Subcutaneous abdominal adipose tissue (tissue), 5 donors: Measurements from ENCODE around the gene RAB27B.

Experiments
- H3K27ac ChIP-seq: one replicate; pipeline ENCODE4 v1.7.0; 2013; ENCODE audit warnings: low read depth, mild to moderate bottlenecking, inconsistent platforms, low read length, moderate library complexity
- H3K27me3 ChIP-seq, 5 donors: one replicate each; pipeline ENCODE4 v1.7.0; 2013; ENCODE audit warnings: low read length in 5 of 5, inconsistent platforms in 1 of 5; ENCODE audit not compliant: control insufficient read depth in 5 of 5, insufficient read depth in 4 of 5
- H3K36me3 ChIP-seq, 5 donors: one replicate each; pipeline ENCODE4 v1.7.0; 2013; ENCODE audit warnings: low read length in 5 of 5; ENCODE audit not compliant: control insufficient read depth in 5 of 5, insufficient read depth in 5 of 5
- H3K4me1 ChIP-seq, 5 donors: one replicate each; pipeline ENCODE4 v1.7.0; 2013; ENCODE audit warnings: low read length in 5 of 5, mild to moderate bottlenecking in 3 of 5, moderate library complexity in 1 of 5; ENCODE audit not compliant: control insufficient read depth in 5 of 5, insufficient read depth in 5 of 5
- H3K4me3 ChIP-seq, 5 donors: one replicate each; pipeline ENCODE4 v1.7.0; 2013; ENCODE audit warnings: low read length in 5 of 5, low read depth in 1 of 5
- H3K9ac ChIP-seq, 5 donors: one replicate each; pipeline ENCODE4 v1.7.0; 2013; ENCODE audit warnings: low read length in 5 of 5, mild to moderate bottlenecking in 4 of 5, moderate library complexity in 3 of 5
- H3K9me3 ChIP-seq, 5 donors: one replicate each; pipeline ENCODE4 v1.7.0; 2013; ENCODE audit warnings: low read length in 5 of 5; ENCODE audit not compliant: control insufficient read depth in 5 of 5
- donor health status: healthy.
- donor health status: healthy.
- donor health status: healthy.
- donor health status: healthy.
- donor health status: healthy.

The RAB27B gene

GRCh38 chr18:54828281-54828881 is at the start of gene RAB27B:
TSS of gene RAB27B (plus strand) at chr18:54828477. CDS start at chr18:54877586, 49,109 bp downstream.
- peak within 1 kb of the TSS; percentile 22 to 70 (median 65) for H3K4me3 ChIP-seq
- no peak within 1 kb of the TSS for H3K27ac ChIP-seq
- no peaks in the 10 kb centered on the region for H3K9me3 ChIP-seq
- H3K4me1 ChIP-seq = peaks cover 0 to 13% (median 11%) of the 10 kb centered on the region in 5 donors
- H3K9ac ChIP-seq = peak within 1 kb of the TSS in 3 of 5 donors; percentile 38 to 49 (median 43)
- peaks cover 0 to 6% (median 0%) of the 10 kb centered on the region in 5 donors for H3K27me3 ChIP-seq
- H3K36me3 ChIP-seq = no peaks in the 10 kb centered on the region

- Histone ChIP-seq H3K4me3 (no peak overlapping the region), H3K27me3 (no peaks in the 10 kb centered on the region), H3K27ac (no peak overlapping the region), H3K4me1 (peaks cover 0 to 2% (median 0%) of the 10 kb centered on the region in 5 donors), H3K9ac (no peak overlapping the region), H3K9me3 (peaks cover 0 to 3% (median 0%) of the 10 kb centered on the region in 5 donors), H3K36me3 (no peaks in the 10 kb centered on the region)
These were observed 47.9 kb upstream of the RAB27B start for GRCh38 chr18:54780285-54780861.

GRCh38 chr18:54780970-54781369 is 47.3 kb upstream of the RAB27B start:
- Histone ChIP-seq H3K27ac (no peak overlapping the region), H3K4me1 (no peaks in the 10 kb centered on the region), H3K9me3 (peaks cover 0 to 3% (median 0%) of the 10 kb centered on the region in 5 donors), H3K9ac (no peak overlapping the region), H3K4me3 (no peak overlapping the region), H3K27me3 (no peaks in the 10 kb centered on the region), H3K36me3 (no peaks in the 10 kb centered on the region)

GRCh38 chr18:54783139-54783538 is 45.1 kb upstream of the RAB27B start:
- no peaks in the 10 kb centered on the region for H3K27me3 ChIP-seq
- no peaks in the 10 kb centered on the region for H3K4me1 ChIP-seq
- no peak overlapping the region for H3K4me3 ChIP-seq
- no peak overlapping the region for H3K27ac ChIP-seq
- no peak overlapping the region for H3K9ac ChIP-seq
- no peaks in the 10 kb centered on the region for H3K36me3 ChIP-seq
- H3K9me3 ChIP-seq = peaks cover 0 to 3% (median 0%) of the 10 kb centered on the region in 5 donors

- no peak overlapping the region for H3K27ac ChIP-seq
- H3K9ac ChIP-seq = no peak overlapping the region
- no peak overlapping the region for H3K4me3 ChIP-seq
- H3K27me3 ChIP-seq = no peaks in the 10 kb centered on the region
- H3K36me3 ChIP-seq = no peaks in the 10 kb centered on the region
- H3K9me3 ChIP-seq = no peaks in the 10 kb centered on the region
- no peaks in the 10 kb centered on the region for H3K4me1 ChIP-seq
These were observed 42.1 kb upstream of the RAB27B start for GRCh38 chr18:54786206-54786605.

GRCh38 chr18:54787121-54787520 is 41.2 kb upstream of the RAB27B start:
- Histone ChIP-seq H3K4me1 (no peaks in the 10 kb centered on the region), H3K27ac (no peak overlapping the region), H3K4me3 (no peak overlapping the region), H3K27me3 (no peaks in the 10 kb centered on the region), H3K9me3 (no peaks in the 10 kb centered on the region), H3K9ac (no peak overlapping the region), H3K36me3 (no peaks in the 10 kb centered on the region)

- no peaks in the 10 kb centered on the region for H3K4me1 ChIP-seq
- H3K27ac ChIP-seq = no peak overlapping the region
- H3K4me3 ChIP-seq = no peak overlapping the region
- no peaks in the 10 kb centered on the region for H3K36me3 ChIP-seq
- no peaks in the 10 kb centered on the region for H3K9me3 ChIP-seq
- H3K9ac ChIP-seq = no peak overlapping the region
- no peaks in the 10 kb centered on the region for H3K27me3 ChIP-seq
These were observed 40.7 kb upstream of the RAB27B start for GRCh38 chr18:54787616-54788015.

- Histone ChIP-seq H3K4me3 (no peak overlapping the region), H3K9ac (no peak overlapping the region), H3K9me3 (no peaks in the 10 kb centered on the region), H3K27me3 (no peaks in the 10 kb centered on the region), H3K27ac (no peak overlapping the region), H3K36me3 (no peaks in the 10 kb centered on the region), H3K4me1 (no peaks in the 10 kb centered on the region)
These were observed 38.2 kb upstream of the RAB27B start for GRCh38 chr18:54790109-54790508.

GRCh38 chr18:54791657-54792056 is 36.6 kb upstream of the RAB27B start:
- H3K36me3 ChIP-seq = no peaks in the 10 kb centered on the region
- no peaks in the 10 kb centered on the region for H3K9me3 ChIP-seq
- H3K27me3 ChIP-seq = no peaks in the 10 kb centered on the region
- no peak overlapping the region for H3K4me3 ChIP-seq
- H3K4me1 ChIP-seq = no peaks in the 10 kb centered on the region
- H3K9ac ChIP-seq = no peak overlapping the region
- H3K27ac ChIP-seq = no peak overlapping the region

GRCh38 chr18:54792079-54792478 is 36.2 kb upstream of the RAB27B start:
- Histone ChIP-seq H3K9me3 (no peaks in the 10 kb centered on the region), H3K9ac (no peak overlapping the region), H3K36me3 (no peaks in the 10 kb centered on the region), H3K4me1 (no peaks in the 10 kb centered on the region), H3K27ac (no peak overlapping the region), H3K4me3 (no peak overlapping the region), H3K27me3 (no peaks in the 10 kb centered on the region)
